Measurements from ENCODE around the gene MBD5.

The MBD5 gene

DNA sequence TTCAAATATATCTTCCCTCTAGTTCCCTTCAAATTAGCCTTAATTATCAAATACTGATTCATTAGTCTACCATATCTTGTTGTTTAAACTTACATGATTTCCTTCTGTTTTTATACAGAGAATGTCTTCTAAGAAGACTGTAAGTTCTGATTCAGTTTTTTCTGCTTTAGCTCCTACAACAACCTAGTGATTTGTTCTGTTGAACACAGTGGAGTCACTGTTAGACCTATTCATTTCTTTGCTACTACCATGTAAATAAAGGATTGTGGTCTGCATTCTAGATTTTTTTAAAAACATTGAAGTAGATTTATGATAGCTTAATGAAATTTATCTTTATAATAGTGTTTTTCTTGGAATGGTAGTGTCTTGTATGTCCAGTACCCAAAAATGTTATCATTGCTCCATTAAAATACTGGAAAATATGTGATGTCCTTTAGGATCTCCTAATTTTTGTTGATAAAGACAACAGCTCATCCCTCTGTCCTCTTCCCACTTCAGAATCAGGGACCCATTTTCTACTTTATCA is 146.4 kb downstream of the MBD5 start:
- CTCF ChIA-PET: interaction anchor here (0.7 kb wide), 1 partner anchor 342 kb away, joined by 4 read pairs; no protein-coding TSS in a partner anchor
- DNase-seq (ENCODE audit: low read depth, low spot score): no peak
- no peak overlapping the region for H3K4me3 ChIP-seq (ENCODE audit: low read depth, low read length)
- TF ChIP-seq, protein P1, sequence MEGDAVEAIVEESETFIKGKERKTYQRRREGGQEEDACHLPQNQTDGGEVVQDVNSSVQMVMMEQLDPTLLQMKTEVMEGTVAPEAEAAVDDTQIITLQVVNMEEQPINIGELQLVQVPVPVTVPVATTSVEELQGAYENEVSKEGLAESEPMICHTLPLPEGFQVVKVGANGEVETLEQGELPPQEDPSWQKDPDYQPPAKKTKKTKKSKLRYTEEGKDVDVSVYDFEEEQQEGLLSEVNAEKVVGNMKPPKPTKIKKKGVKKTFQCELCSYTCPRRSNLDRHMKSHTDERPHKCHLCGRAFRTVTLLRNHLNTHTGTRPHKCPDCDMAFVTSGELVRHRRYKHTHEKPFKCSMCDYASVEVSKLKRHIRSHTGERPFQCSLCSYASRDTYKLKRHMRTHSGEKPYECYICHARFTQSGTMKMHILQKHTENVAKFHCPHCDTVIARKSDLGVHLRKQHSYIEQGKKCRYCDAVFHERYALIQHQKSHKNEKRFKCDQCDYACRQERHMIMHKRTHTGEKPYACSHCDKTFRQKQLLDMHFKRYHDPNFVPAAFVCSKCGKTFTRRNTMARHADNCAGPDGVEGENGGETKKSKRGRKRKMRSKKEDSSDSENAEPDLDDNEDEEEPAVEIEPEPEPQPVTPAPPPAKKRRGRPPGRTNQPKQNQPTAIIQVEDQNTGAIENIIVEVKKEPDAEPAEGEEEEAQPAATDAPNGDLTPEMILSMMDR (IDR thresholded peaks at IDR 0.05; ENCODE audit: insufficient read depth, low read length, missing control alignments): no peak
- POLR2A ChIA-PET: no interaction called here

DNA sequence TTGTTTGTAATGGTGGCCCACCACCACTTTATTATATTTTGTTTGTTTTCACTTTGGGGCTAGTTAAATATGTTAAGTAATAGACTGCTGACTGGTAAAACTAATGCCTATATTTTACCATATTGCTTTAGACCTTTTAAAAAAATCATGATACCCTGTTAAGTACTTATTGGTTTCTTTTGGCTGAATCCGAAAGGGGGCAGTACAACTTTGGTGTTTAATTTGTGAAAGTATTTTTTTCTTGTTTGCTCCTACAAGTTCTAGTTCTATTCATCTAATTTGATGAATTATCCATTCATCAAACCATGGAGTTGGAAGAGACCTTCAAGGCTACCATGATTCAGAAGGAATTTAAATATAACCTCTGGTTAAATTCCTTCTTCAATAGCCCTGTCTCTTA is 147.0 kb downstream of the MBD5 start:
- H3K4me3 ChIP-seq (ENCODE audit: low read depth, low read length): no peak overlapping the region
- ChIA-PET POLR2A (no interaction called here), CTCF (no interaction called here)
- DNase-seq (ENCODE audit: low read depth, low spot score): no peak
- TF ChIP-seq, protein P1 (IDR thresholded peaks at IDR 0.05; ENCODE audit: insufficient read depth, low read length, missing control alignments): no peak

DNA sequence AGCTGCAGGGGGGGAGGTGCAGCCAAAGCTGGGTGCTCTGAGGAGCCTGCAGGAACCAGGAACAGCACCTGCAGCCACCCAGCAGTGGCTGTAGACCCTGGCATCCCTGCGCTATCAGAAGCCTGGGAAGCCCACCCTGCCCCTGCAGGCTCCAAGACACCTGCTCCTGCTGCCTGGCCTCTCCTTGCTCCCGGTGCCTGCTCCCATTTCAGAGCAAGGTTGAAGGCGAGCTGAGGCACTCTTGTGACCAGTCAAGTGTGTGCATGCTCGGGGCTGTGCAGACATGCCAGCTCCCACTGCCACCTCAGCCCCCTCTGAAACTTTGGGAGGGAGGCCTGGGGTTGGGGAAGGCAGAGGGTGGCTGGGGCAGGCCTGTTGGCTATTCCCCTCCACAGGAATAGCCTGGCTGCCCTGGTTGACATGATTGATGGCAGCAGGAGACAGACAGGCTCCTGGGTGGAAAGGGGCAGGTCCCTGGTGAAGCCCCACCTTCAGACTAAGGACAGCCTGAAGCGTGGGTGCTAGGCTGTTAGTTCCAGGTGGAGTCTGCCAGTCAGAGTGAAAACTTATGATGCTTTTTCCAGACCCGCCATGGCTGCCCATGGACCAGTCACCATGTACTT is 151.4 kb downstream of the MBD5 start:
- POLR2A ChIA-PET: no interaction called here
- CTCF ChIA-PET: no interaction called here
- no peak for DNase-seq (ENCODE audit: low read depth, low spot score)
- no peak overlapping the region for H3K4me3 ChIP-seq (ENCODE audit: low read depth, low read length)
- TF ChIP-seq, protein P1 (IDR thresholded peaks at IDR 0.05; ENCODE audit: insufficient read depth, low read length, missing control alignments): no peak

DNA sequence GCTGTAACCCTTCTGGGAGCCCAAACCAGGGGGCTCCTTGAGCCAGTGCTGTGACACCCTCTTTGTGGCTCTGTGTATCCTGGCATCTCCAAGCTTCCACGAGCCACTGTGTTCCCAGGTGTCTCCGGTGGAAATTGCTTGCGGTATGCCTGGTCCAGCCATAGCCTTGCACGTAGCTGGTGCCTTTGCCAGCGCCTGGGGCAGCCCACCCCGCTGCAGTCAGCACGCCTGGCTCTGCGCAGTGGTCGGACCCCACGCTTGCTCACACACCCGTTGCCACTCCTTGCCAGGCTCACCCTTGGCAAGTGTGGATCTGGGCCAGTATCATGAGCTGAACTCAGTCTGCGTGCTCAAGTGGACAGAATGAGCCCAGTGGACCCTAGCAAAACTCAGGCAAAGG is 152.3 kb downstream of the MBD5 start:
- POLR2A ChIA-PET: no interaction called here
- H3K4me3 ChIP-seq (ENCODE audit: low read depth, low read length): no peak overlapping the region
- DNase-seq (ENCODE audit: low read depth, low spot score): no peak
- CTCF ChIA-PET: interaction anchor here (0.6 kb wide), 1 partner anchor 143 kb away, joined by 3 read pairs; no protein-coding TSS in a partner anchor
- TF ChIP-seq, protein P1 (IDR thresholded peaks at IDR 0.05; ENCODE audit: insufficient read depth, low read length, missing control alignments): no peak

DNA sequence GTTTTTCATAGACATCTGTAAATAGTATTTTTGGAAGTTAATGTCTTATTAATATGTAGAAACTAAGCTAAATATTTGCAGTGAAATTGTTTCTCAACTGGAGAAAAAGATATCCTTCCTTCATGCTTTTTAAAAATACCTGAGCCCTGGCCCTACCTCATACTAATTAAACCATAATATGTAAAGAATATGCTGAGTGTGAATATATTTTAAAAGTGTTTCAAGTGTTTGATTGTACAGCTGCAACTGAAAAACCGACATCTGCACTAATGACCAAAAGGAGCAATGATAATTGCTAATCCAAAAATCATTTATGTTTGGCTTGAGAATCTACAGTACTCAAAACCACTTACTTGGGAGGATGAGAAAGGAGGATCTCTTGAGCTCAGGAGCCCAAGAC is 156.7 kb downstream of the MBD5 start:
- H3K4me3 ChIP-seq (ENCODE audit: low read depth, low read length): no peak overlapping the region
- ChIA-PET POLR2A (no interaction called here), CTCF (interaction anchor here (0.9 kb wide), 1 partner anchor 332 kb away, joined by 3 read pairs; no protein-coding TSS in a partner anchor)
- TF ChIP-seq, protein P1 (IDR thresholded peaks at IDR 0.05; ENCODE audit: insufficient read depth, low read length, missing control alignments): no peak
- no peak for DNase-seq (ENCODE audit: low read depth, low spot score)

DNA sequence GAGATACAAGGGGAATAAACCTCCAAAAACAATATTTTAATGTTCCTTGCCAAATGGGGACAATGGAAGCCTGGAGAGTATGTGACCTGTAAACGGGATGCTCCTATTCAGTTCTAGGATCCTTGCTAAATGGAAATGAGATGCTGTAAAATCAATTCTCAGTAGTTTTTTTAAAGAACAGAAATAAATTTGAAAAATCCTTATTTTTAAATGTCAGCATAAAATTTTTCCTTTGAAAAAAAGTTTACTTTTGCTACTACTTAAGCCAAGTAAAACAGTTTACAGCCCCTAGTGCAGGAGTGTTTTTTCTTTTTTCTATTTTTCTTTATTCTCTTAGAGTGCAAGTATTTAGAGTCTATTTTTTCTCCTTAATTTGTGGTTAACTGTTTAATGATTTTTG is 158.8 kb downstream of the MBD5 start:
- CTCF ChIA-PET: no interaction called here

More for the DNA sequence above, 158.8 kb downstream of the MBD5 start:
- H3K4me3 ChIP-seq (ENCODE audit: low read depth, low read length): no peak overlapping the region
- POLR2A ChIA-PET: no interaction called here
- no peak for DNase-seq (ENCODE audit: low read depth, low spot score)
- TF ChIP-seq, protein P1 (IDR thresholded peaks at IDR 0.05; ENCODE audit: insufficient read depth, low read length, missing control alignments): no peak
